CD14-positive monocyte (primary cell): ENCODE data around the gene TMEM60. TPM values are rescaled to one million over a fixed set of nuclear protein-coding genes. Genes with fewer than 3 reads are reported as not detected.

Source experiments
- DNase-seq, 3 donors: peaks; one replicate each; pipeline ENCODE4 v3.0.0-alpha.2; 2011 to 2022
- H2AFZ ChIP-seq: 2 replicates; pipeline ENCODE4 v1.6.0; 2012; ENCODE audit warnings: mild to moderate bottlenecking, low read depth, low read length, inconsistent platforms; ENCODE audit not compliant: insufficient read depth, poor library complexity, severe bottlenecking
- H3K27ac ChIP-seq, 2 donors: 1 replicate in 1 of 2; 2 replicates in 1 of 2; pipeline ENCODE4 v1.5.1; 2012 to 2013; ENCODE audit warnings: low read length in 2 of 2, control low read depth in 1 of 2, inconsistent platforms in 1 of 2, low read depth in 1 of 2, mild to moderate bottlenecking in 1 of 2
- H3K27me3 ChIP-seq, 2 donors: one replicate each; pipeline versions ENCODE4 v1.6.0 to v1.6.1; 2011 to 2013; ENCODE audit warnings: low read length in 2 of 2; ENCODE audit not compliant: control insufficient read depth in 2 of 2, insufficient read depth in 2 of 2
- H3K36me3 ChIP-seq, 2 donors: replicated peaks in 1 of 2; 1 replicate in 1 of 2; 2 replicates in 1 of 2; pipeline versions ENCODE4 v1.5.1 to v1.6.1; 2012 to 2013; ENCODE audit warnings: low read length in 2 of 2, control low read depth in 1 of 2, inconsistent platforms in 1 of 2, mild to moderate bottlenecking in 1 of 2; ENCODE audit not compliant: insufficient read depth in 2 of 2, control insufficient read depth in 1 of 2
- H3K4me1 ChIP-seq, 2 donors: 1 replicate in 1 of 2; 2 replicates in 1 of 2; pipeline versions ENCODE4 v1.5.1 to v1.6.1; 2012 to 2013; ENCODE audit warnings: low read length in 2 of 2, control low read depth in 1 of 2, inconsistent platforms in 1 of 2, mild to moderate bottlenecking in 1 of 2, moderate library complexity in 1 of 2; ENCODE audit not compliant: insufficient read depth in 2 of 2, control insufficient read depth in 1 of 2
- H3K4me2 ChIP-seq: replicated peaks from 2 replicates; pipeline ENCODE3; 2012; ENCODE audit warnings: low read length, moderate library complexity, mild to moderate bottlenecking; ENCODE audit not compliant: poor library complexity, severe bottlenecking; ENCODE audit errors: extremely low read depth
- H3K4me3 ChIP-seq, 3 experiments: fragments of 200-600 bp in 1 of 3; sonication (generic) in 1 of 3; replicated peaks in 1 of 3; 1 replicate in 2 of 3; 2 replicates in 1 of 3; pipeline ENCODE4 v1.5.1; 2011 to 2013; ENCODE audit warnings: low read length in 3 of 3, mild to moderate bottlenecking in 3 of 3, control low read depth in 2 of 3, low read depth in 2 of 3, inconsistent platforms in 1 of 3, moderate library complexity in 1 of 3
- H3K79me2 ChIP-seq: 2 replicates; pipeline ENCODE4 v1.6.0; 2012; ENCODE audit warnings: mild to moderate bottlenecking, control low read depth, inconsistent platforms, low read length, moderate library complexity; ENCODE audit not compliant: insufficient read depth
- H3K9ac ChIP-seq: 2 replicates; pipeline ENCODE4 v1.6.0; 2017; ENCODE audit warnings: low read length, mild to moderate bottlenecking; ENCODE audit not compliant: insufficient read depth, poor library complexity, severe bottlenecking
- H3K9me3 ChIP-seq, 2 donors: replicated peaks in 1 of 2; 1 replicate in 1 of 2; 2 replicates in 1 of 2; pipeline versions ENCODE4 v1.5.1 to v1.6.1; 2012 to 2013; ENCODE audit warnings: low read length in 2 of 2, control low read depth in 1 of 2; ENCODE audit not compliant: control insufficient read depth in 1 of 2, insufficient read depth in 1 of 2
- H4K20me1 ChIP-seq: 2 replicates; pipeline ENCODE4 v1.6.0; 2012; ENCODE audit warnings: mild to moderate bottlenecking, low read length, control low read depth, moderate library complexity; ENCODE audit not compliant: insufficient read depth
- H3K27ac Mint-ChIP-seq, 7 donors: one replicate each; pipeline ENCODE4 v1.8.0; 2020; ENCODE audit warnings: mild to moderate bottlenecking in 7 of 7, mixed read lengths in 7 of 7, moderate library complexity in 6 of 7, inconsistent platforms in 2 of 7
- H3K27me3 Mint-ChIP-seq, 3 donors: one replicate each; pipeline ENCODE4 v1.8.0; 2021 to 2022; ENCODE audit warnings: low read depth in 3 of 3, mild to moderate bottlenecking in 3 of 3, mixed read lengths in 3 of 3, moderate library complexity in 3 of 3, inconsistent platforms in 1 of 3
- H3K36me3 Mint-ChIP-seq, 2 donors: one replicate each; pipeline ENCODE4 v1.8.0; 2020; ENCODE audit warnings: mixed read lengths in 2 of 2, inconsistent platforms in 1 of 2, mild to moderate bottlenecking in 1 of 2
- H3K4me1 Mint-ChIP-seq: one replicate; pipeline ENCODE4 v1.8.0; 2020; ENCODE audit warnings: mild to moderate bottlenecking, mixed read lengths
- H3K4me3 Mint-ChIP-seq, 2 donors: one replicate each; pipeline ENCODE4 v1.8.0; 2020; ENCODE audit warnings: mild to moderate bottlenecking in 2 of 2, mixed read lengths in 2 of 2, moderate library complexity in 1 of 2
- H3K9me3 Mint-ChIP-seq, 7 donors: one replicate each; pipeline ENCODE4 v1.8.0; 2020 to 2022; ENCODE audit warnings: mixed read lengths in 7 of 7, mild to moderate bottlenecking in 6 of 7, moderate library complexity in 6 of 7, inconsistent platforms in 2 of 7
- WGBS: methylation state at CpG from one replicate; pipeline ENCODE4 v1.1.5; 2013; ENCODE audit warnings: missing lambda C conversion rate; ENCODE audit not compliant: insufficient coverage; 5-methylcytosine and 5-hydroxymethylcytosine counted together
- intact Hi-C, 2 donors: fragments of 100-400 bp; cut with micrococcal nuclease; formaldehyde crosslinking; loops; one replicate each; pipeline versions ENCODE4 v1.15.0 to v1.15.1; 2023
- polyA plus RNA-seq, 3 donors: library from polyadenylated mRNA; depleted of rRNA in 1 of 3; unstranded in 2 of 3; stranded (reverse) in 1 of 3; fragments of 300-500 nt in 2 of 3; fragments of >200 nt in 1 of 3; fragmentation: Illumina TruSeq in 2 of 3; gene quantifications; 1 replicate in 2 of 3; 2 replicates in 1 of 3; pipeline ENCODE4 v1.2.3, GENCODE V29; 2012 to 2021
- TF ChIP-seq, protein P1 (sequence below): fragments of 200-600 bp; IDR thresholded peaks from one replicate; pipeline ENCODE4 v1.8.0; 2022; ENCODE audit warnings: antibody characterized with exemption, mild to moderate bottlenecking

Gene TMEM60
- polyA plus RNA-seq, 3 donors = 5.5 to 27.6 (median 25.6) TPM

DNA sequence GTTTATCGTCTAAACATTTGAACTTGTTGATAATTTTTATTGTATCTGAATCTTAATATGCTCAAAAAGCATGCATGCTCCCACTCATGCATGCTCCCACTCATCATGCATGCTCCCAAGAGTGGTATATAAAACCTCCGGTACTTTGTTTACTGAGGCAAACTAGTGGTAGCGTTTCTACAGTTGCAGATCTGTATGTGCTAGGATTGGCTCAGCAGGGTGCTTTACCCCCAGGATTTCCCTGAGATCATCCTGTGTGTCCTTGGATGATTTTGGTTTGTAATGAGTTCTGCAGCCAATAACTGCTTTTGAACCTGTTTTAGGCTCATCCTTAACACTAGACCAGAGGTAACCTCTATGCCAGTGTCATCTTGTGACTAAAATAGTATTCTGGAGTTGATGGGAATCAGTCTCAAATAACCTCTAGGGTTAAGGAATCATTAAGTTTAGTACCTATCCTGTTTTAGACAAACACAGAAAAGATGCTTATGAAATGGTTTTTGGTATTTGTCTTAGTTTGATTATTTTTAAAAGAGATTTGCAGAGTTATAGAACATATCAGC is 40.8 kb upstream of the TMEM60 start:
- no peaks in the 10 kb centered on the region for H3K27me3 ChIP-seq
- H3K27me3 Mint-ChIP-seq = no peaks in the 10 kb centered on the region
- H3K4me2 ChIP-seq = no peak overlapping the region
- peaks cover 9 to 12% of the 10 kb centered on the region in 2 donors for H3K4me1 ChIP-seq
- peaks cover 0 to 2% of the 10 kb centered on the region in 2 donors for H3K36me3 ChIP-seq
- H3K27ac ChIP-seq = no peak overlapping the region
- TF ChIP-seq, protein P1, sequence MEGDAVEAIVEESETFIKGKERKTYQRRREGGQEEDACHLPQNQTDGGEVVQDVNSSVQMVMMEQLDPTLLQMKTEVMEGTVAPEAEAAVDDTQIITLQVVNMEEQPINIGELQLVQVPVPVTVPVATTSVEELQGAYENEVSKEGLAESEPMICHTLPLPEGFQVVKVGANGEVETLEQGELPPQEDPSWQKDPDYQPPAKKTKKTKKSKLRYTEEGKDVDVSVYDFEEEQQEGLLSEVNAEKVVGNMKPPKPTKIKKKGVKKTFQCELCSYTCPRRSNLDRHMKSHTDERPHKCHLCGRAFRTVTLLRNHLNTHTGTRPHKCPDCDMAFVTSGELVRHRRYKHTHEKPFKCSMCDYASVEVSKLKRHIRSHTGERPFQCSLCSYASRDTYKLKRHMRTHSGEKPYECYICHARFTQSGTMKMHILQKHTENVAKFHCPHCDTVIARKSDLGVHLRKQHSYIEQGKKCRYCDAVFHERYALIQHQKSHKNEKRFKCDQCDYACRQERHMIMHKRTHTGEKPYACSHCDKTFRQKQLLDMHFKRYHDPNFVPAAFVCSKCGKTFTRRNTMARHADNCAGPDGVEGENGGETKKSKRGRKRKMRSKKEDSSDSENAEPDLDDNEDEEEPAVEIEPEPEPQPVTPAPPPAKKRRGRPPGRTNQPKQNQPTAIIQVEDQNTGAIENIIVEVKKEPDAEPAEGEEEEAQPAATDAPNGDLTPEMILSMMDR = no peak
- H3K9me3 Mint-ChIP-seq = peaks cover 0 to 5% (median 0%) of the 10 kb centered on the region in 7 donors
- peaks cover 26% of the 10 kb centered on the region for H3K79me2 ChIP-seq
- intact Hi-C loops = no loop called here
- H4K20me1 ChIP-seq = no peaks in the 10 kb centered on the region
- H3K4me1 Mint-ChIP-seq = peaks cover 22% of the 10 kb centered on the region
- H3K4me3 Mint-ChIP-seq = no peak overlapping the region
- H3K9me3 ChIP-seq = no peaks in the 10 kb centered on the region
- H3K9ac ChIP-seq = no peak overlapping the region
- H3K4me3 ChIP-seq = no peak overlapping the region
- H3K27ac Mint-ChIP-seq = no peak overlapping the region
- no peak overlapping the region for H2AFZ ChIP-seq
- peaks cover 7 to 12% of the 10 kb centered on the region in 2 donors for H3K36me3 Mint-ChIP-seq
- WGBS = 88% methylated on average over 1 of the region's 3 CpGs
- no peak for DNase-seq

DNA sequence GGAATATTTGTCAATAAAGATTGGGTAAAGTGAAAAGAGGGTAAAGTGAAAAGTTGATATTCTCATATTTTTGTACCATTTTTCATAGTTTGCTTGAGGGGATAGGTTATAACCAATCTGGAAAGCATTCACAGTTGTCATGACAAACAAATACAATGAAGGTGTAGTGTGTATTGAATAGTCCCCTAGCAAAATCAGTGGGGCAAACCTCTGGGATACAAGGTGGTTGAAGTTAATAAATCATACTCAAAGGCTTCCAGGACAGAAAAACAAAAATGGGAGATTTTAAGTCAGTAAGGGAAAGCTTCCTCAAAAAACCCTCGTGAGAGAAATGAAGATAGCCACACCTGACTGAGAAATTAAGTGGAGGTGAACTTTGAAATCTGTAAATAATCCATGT is 39.7 kb upstream of the TMEM60 start:
- H2AFZ ChIP-seq = no peak overlapping the region

More for the DNA sequence above, 39.7 kb upstream of the TMEM60 start:
- intact Hi-C loops = no loop called here
- Mint-ChIP-seq H3K4me1 (peaks cover 20% of the 10 kb centered on the region), H3K9me3 (peaks cover 0 to 5% (median 0%) of the 10 kb centered on the region in 7 donors), H3K36me3 (peaks cover 4 to 6% of the 10 kb centered on the region in 2 donors), H3K4me3 (no peak overlapping the region), H3K27ac (no peak overlapping the region), H3K27me3 (no peaks in the 10 kb centered on the region)
- no peak overlapping the region for H3K9ac ChIP-seq
- TF ChIP-seq, protein P1 = no peak
- H3K79me2 ChIP-seq = peaks cover 35% of the 10 kb centered on the region
- H3K4me2 ChIP-seq = no peak overlapping the region
- no peak overlapping the region for H3K27ac ChIP-seq
- WGBS = no CpG with 5 or more reads among the region's 1 CpG
- H3K9me3 ChIP-seq = no peaks in the 10 kb centered on the region
- no peaks in the 10 kb centered on the region for H3K36me3 ChIP-seq
- no peaks in the 10 kb centered on the region for H3K27me3 ChIP-seq
- H3K4me1 ChIP-seq = peaks cover 12 to 14% of the 10 kb centered on the region in 2 donors
- DNase-seq = no peak
- H4K20me1 ChIP-seq = no peaks in the 10 kb centered on the region
- H3K4me3 ChIP-seq = no peak overlapping the region
